LoVo (cell line): Measurements from ENCODE around the gene MEDAG.
"Not testable (repeated sequence)": the region's sequence is repeated elsewhere in the genome, so short reads cannot be mapped to it uniquely, and the experiment has no call there.

Source experiments
- DNase-seq: peaks from one replicate; pipeline ENCODE4 v3.0.0-alpha.2; 2016; ENCODE audit warnings: low spot score

MEDAG gene

DNA sequence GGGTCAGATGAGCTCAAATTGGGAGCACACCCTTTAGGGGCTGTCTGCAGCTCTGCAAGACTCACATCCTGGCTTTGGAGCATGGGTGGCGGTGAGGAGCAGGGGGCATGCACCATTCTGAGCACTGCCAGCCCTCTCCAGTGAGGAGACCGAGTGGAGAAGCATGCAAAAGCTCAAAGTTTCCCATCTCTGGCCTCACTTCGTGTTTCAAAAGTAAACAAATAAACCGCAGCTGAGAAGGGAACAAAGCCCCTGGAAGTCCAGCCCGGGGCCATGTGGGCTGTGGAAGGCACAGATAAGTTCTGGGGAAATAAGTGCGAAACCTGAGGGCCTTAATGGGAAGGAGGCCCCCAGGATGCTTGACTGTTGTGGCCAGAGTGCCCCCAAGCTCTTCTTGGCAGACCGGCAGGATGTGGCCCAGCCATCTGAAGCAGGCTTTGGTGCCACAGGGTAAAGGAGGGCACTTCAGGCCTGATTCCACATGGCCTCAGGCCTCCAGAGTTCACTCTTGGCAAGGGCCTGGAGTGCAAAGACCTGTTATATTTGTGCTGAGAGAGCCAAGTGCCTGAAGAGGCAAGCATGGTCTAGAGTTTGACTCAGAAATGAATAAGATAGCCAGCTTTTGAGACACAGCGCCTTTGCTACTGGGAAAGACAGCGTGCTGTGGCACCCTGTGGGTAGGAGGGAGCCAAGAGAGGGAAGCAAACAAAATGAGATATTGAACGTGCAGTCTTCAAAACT, 1.2 kb downstream of the MEDAG start:
- DNase-seq, result no peak

DNA sequence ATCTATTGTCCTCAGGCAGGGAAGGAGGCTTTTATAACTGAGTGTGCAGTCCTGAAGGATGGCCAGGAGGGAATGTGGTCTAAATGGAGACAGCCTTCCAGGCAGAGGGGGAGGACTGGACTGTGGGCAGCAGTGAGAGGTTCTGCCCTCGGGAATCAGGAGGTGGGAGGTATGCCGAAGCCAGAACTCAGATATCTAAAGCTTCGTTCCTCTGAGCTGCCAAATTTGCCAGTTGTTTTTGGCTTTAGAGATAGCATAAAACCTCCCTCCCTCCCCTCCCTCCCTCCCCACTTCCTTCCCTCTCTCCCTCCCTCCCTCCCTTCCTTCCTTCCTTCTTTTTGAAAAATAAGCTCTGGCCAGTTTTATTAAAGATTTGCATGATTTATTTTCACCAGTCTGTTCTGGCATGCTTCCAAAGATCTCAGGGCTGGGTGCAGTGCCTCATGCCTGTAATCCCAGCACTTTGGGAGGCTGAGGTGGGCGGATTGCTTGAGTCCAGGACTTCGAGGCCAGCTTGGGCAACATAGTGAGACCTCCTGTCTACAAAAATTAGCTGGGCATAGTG, 2.4 kb downstream of the MEDAG start:
- no peak for DNase-seq

DNA sequence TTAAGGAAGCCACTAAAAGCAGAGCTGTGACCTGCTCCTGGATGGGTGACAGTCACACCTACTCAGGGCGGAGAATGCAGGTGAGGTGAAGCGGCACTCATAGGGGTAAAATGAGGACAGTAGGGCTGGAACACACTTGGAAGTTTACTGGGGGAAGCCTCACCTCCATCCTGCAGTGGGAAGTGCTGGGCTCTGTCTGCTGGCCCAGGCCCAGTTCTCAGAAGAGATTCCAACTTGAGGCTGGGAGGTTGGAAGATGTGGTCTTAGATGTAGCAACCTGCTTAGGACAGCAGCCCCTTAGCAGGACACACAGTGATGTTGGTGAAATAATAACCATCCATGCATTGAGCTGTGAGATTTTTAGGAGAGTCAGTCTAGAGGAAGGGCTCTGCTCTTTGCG, 4.6 kb downstream of the MEDAG start:
- no peak for DNase-seq

DNA sequence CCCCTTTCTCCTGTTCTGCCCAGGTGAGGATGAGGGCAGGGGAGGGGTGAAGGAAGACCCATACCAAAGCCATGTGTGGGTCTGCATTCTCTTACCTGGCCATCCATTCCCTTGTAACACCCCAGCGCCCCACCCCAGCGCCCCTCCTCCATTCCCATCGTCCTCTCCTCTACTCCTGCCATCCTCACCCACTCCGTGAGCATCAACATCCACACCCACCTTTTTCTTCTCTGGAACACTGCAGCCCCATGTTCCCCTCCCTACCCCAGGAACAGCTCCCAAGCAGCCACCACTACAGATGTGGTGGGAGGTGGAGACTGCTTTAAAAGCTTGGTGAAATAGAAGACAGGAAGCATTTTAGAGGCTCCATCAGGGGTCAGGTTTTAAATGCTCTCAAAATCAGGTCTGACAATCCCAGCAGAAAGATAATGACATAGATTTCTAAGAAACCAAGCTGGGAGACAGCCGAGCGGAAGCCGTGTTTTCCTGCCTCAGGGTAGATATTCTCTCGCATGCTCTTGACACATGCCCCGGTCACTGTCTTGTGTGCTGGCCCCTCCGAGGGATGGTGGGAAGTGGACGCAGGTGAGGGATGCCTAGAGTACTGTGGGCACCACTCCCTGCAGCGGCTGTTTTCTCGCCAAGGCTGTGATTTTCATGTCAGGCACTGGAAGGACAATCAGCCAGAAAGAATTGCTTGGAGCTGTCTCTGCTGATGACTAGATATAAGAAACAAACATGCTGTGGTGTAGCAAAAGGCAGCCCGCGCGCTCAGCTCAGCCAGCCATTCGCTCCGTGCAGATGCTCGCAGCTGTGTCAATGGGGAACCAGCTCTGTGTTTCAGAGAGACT, 9.8 kb downstream of the MEDAG start:
- DNase-seq, result no peak

DNA sequence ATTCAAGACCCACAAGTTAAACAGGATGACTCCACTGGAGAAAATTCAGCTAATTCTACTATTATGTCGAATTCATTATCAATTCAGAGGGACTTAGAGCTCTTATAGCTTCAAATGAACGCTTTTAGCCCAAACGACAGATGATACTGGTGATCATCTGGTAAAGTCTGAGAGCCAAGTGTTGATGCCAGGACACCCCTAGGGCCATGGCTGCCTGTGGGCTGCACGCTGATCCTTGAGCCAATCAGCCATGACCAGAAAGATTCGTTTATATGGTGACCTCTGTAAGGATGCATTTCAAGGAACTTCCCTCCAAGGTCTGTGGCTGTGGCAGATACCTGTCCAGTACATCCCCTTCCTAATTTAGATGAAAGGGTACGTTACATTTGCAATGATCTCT, 10.9 kb downstream of the MEDAG start:
- DNase-seq, result no peak

DNA sequence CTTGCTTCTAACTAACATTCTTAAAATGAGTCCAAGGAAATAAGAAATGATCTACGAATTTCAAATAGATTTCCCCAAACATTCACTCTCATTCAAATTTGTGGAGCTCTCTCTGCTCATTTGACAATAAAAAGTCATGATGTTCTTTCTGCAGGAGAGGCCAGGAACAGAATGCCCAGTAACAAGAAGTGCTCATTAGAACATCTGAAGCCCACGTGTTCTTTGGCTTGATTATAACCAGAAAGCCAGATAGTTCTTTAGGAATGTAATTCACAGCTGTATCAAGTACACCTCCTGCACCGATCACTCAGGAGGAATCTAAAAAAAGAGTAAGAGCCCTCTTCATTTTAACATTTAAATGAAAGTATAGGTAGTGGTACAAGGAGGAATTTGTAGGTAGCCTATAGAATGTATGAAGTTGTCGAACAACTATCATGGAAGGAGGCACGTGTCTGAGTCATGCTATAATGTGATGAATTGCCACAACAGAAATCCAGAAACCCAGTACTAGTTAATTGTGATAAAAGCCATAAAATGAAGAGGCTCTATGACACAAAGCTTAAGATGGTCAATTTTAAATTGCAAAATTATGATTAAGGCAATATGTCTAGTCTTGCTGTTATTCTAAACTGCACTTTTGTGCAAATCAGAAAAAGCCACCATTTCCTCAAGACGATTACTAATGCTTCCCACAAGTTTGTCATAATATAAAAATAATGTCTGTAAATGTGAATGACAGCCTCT, 12.8 kb downstream of the MEDAG start:
- DNase-seq, result no peak

DNA sequence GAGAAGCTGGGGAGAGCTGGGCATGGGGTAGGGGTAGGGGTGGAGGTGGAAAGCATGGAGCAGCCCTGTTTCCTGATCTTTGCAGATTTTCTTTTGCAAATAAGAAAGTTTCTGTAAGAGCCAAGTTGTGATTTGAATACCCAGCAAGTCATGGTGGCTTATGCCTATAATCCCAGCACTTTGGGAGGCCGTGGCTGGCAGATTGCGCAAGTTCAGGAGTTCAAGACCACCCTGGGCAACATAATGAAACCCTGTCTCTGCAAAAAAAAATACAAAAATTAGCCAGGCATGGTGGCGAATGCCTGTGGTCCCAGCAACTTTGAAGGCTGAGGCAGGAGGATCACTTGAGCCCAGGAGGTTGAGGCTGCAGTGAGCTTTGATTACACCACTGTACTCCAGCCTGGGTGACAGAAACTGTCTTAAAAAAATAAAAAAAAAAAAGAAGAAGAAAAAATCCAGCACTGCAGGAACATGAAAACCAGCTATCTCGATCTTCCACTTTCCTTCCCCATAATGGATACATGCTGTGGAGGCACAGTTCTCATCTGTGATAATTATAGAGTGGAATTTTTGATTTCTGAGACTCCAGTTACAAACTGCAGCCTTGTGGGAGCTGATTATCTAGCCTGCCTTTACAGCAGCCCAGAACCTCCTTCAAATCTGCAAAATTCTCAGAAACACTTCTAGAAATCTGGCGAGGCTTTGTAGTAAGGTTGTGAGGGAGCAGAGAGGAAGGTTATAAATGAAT, 14.3 kb downstream of the MEDAG start:
- DNase-seq, result no peak

DNA sequence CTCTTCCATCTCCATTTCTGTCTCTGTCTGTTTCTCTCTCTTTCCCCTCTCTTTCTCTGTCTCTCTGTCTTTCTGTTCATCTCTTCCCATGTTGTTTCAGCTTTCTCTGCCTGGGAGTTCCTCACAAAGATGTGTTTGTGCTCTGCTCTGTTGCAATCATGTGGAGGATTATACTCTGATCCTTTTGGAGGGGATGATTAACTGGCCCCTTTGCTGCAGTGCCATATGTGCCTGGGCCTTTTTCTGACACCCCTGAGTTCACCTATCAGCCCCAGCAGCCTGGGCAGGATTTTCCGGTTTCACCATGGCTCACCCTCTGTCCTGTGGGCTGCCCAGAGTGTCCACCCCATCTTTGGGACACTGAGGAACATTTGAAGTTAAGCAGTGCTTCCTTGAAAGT, 17.3 kb downstream of the MEDAG start:
- no peak for DNase-seq

DNA sequence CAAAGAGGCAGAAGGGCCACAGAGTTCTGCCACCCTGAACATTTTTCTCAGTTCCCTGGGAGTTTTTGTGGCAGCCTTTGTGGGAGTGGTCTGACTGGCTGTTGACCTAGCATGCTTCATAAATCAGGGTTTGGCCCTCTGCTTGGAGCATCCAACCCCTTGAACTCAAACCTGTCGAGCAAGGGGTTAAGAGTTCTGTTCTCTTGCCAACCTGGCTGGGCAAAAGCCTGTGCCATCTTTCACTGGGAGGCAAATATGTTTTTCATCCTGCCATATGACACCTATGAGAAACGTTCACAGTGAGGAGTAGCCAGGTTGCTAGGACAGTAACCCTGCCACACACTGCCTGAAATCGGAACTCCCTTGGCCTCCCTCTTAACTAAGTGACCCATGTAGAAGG, 18.6 kb downstream of the MEDAG start:
- DNase-seq, result no peak

DNA sequence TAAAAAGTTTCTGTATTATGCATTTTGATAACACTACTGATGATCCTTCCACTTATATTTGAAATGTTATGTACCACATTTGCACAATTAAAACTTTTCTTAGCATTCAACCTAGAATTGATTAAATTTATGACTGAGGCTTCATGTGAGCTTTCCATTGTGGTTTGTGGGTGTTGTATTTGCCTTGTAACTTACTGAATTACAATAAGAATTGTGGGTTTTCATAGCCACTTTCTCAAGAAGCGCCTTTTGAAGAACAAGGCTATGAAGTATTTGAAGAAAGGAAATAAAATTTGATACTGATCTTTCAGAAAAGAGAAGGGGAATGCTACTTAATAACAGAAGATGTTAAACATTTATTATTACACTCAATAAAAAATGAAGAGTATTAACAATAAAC, 19.4 kb downstream of the MEDAG start:
- DNase-seq, result no peak

DNA sequence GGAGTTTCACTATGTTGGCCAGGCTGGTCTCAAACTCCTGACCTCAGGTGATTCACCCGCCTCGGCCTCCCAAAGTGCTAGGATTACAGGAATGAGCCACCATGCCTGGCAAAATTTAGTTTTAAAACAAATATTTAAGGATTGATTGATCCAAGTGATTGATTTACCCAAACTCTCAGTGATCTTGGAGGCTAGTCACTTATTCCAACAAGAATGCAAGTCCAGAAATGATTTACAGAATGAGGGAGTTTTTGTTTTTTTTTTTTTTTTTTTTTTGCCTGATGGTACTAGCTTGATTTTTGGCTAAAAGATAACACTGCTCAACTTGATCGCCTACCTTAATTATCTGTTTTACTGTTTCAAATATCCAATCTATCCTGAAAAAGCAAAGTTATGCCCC, 20.7 kb downstream of the MEDAG start:
- DNase-seq, result no peak

DNA sequence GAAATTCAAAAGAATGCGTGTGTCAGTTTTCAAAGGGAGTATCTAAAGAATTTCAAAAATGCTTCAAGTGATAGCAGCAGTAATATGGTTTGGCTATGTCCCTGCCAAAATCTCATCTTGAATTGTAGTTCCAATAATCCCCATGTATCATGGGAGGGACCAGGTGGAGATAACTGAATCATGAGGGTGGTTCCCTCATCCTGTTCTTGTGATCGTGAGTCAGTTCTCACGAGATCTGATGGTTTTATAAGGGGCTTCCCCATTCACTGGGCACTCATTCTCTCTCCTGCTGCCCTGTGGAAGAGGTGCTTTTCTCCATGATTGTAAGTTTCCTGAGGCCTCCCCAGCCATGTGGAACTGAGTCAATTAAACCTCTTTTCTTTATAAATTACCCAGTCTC, 21.1 kb downstream of the MEDAG start:
- not testable (repeated sequence) for DNase-seq

DNA sequence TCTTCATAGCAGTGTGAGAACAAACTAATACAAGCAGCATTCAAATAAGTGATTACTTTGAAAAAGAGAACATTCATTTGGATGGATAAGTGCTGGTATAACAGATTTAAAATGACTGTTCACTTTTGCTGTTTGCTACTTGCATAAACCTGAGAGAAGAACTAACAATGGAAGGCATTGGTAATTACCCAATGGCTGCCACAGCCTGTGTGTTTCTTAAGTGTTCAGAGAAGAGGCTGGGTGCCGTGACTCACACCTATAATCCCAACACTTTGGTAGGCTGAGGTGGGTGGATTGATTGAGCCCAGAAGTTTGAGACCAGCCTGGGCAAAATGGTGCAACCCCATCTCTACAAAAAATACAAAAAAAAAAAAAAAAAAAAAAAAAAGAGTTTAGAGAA, 21.5 kb downstream of the MEDAG start:
- DNase-seq, result no peak

DNA sequence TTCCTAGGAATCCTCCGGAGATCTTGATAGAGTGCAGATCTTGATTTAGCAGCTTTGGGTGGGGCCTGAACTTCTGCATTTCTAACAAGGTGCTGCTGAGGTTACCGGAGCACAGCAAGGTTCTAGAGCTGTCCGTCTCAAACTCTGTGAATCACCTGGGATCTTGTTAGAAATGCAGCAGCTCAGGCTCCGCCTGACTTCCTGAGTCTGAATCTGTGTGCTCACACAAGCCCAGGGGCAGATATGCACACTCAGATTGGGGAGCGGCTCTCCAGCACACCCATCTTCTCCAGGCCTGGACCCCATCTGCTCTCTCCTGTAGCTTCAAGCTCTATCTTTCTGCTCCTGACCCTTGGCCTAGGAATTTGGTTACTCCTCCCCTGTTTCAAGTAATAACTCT, 22.9 kb downstream of the MEDAG start:
- DNase-seq, result no peak

DNA sequence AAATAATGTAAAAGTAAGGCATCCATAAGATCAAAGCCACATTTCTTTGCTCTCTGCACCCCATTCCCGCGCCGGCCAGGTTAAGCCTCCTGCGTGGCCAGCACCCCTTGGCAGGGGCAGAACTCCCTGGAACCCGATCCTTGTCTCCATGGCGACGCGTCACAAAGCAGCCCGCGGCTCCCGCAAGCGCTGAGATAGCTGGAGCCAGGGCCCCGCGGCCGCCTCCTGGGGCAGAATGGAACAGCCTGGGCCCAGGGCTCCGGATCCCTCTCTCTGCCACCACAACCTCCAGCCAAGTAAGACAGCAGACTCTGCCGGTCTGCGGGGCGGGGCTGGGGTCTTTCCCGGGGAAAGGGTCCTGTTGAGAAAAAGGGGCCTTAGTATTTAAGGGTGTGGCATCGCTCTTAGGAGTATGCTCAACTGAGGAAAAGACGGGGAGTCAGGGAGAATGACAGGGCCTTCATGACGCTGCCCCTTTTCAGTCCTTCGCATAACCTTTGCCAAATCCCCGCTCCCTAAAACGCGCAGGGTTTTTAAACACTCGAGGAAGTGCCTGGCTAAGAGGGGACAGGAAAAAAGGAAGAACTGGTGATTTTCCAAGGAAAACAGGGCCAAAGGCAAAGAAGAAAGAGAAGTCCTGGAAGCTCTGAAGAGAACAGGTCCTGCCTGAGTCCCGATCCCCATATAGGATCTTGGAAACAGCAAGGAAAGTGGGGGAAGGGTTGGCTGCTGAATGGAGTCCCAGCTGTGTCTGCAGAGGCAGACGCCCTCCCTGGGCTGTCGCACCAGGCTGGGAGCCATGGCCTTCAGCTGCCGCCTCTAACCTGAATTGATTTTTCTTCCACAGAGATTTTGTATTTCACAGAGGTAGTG, 26.6 kb downstream of the MEDAG start, which contains the start of gene TEX26:
TEX26 (plus strand) TSS at position 176 of the 873 bp plus-strand sequence; CDS start at position 236, 60 bp downstream.
- no peak for DNase-seq

DNA sequence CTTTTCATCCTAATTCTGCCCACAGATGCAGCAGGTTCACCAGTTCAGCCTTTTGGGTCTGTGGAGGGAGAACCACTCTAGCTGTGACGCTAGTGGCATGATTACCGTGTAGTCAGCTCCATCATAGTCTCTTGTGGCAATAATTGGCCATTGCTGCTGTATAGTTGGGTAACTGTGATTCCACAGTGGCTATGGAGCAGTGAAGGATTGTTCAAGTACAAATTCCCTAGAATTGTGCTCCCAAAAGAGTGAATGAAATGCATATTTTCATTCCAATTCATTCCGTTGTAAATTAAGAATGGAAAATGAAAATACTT, 27.2 kb downstream of the MEDAG start:
- DNase-seq, result no peak

DNA sequence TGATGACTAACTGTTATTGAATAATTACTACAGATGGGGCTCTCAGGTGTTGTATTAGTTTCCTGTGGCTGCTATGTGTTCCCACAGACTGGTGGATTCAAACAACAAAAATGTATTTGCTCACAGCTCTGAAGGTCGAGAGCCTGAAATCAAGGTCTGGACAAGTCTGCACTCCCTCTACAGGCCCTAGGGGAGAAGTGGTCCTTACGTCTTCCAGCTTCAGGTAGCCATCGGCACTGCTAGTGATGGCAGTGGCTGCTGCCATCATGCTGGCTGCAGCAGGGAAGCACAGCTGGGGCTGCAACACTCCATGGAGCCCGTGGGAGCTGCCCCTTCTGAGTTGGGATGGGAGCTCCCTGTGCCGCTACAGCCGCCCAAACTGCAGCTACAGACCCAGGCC, 28.3 kb downstream of the MEDAG start:
- no peak for DNase-seq

DNA sequence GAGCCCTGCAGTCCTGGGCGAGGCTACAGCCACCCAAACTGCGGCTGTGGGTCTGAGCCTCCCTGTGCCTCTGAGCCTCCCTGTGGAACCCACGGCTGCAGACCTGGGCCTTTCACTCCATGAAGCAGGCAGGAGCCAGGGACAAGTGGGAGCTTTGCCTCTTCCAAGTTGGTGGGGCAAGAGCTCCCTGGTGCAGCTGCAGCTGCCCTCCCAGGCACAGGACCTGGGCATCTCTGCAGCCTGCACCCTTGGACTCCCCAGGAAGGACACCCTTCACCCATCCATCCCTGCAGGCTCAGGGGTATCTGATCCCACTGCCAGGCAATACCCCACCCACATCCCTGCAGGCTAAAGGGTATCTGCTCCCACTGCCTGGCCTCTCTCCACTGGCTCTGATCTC, 28.7 kb downstream of the MEDAG start:
- no peak for DNase-seq

DNA sequence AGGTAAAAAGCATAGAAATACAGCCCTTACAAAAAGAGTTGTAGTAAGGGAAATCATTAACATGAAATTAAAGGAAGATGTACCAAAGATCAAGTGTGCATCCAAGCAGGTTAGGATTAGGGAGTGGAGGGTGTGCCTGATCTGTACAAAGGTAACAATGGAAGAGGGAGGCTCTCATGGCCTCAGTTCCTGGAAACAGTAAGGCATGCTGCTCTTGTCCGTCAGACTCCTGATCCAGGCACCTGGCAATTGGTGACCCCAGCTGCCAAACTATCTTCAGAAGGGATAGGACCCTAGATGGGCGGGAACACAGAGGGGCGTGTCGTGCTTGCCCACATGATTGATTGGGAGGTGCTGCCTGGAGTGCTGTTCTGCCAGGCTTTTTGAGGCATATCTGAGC, 30.9 kb downstream of the MEDAG start:
- no peak for DNase-seq

DNA sequence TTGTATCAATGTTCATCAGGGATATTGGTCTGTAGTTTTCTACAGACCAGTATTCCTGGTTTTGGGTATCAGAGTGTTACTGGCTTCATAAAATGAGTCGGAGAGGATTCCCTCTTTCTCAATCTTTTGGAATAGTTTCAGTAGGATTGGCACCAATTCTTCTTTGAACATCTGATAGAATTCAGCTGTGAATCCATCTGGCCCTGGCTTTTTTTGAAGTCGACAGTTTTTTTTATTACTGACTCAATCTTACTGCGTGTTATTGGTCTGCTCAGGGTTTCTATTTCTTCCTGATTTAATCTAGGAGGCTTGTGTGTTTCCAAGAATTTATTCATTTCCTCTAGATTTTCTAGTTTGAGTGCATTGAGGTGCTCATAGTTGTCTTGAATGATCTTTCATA, 37.8 kb downstream of the MEDAG start:
- DNase-seq, result no peak
